Suprapubic skin (tissue), 4 donors: ENCODE results near the gene PLAAT2.

Experiments used
- POLR2A ChIP-seq, 2 donors: fragments of 450-650 bp; IDR thresholded peaks; one replicate each; pipeline ENCODE4 v1.6.1; 2017; ENCODE audit warnings: antibody characterized with exemption in 2 of 2, mild to moderate bottlenecking in 2 of 2, moderate library complexity in 2 of 2
- POLR2AphosphoS5 ChIP-seq, 3 donors: sonication (generic); formaldehyde crosslinking; IDR thresholded peaks; one replicate each; pipeline ENCODE4 v1.6.1; 2017; ENCODE audit warnings: antibody characterized with exemption in 3 of 3
- TF ChIP-seq, protein P1 (sequence below), 2 donors: fragments of 200-600 bp in 1 of 2; fragments of 450-650 bp in 1 of 2; sonication (generic) in 1 of 2; IDR thresholded peaks; one replicate each; pipeline ENCODE4 v1.5.1; 2016 to 2019; ENCODE audit warnings: antibody characterized with exemption in 2 of 2, mild to moderate bottlenecking in 1 of 2, moderate library complexity in 1 of 2

DNA sequence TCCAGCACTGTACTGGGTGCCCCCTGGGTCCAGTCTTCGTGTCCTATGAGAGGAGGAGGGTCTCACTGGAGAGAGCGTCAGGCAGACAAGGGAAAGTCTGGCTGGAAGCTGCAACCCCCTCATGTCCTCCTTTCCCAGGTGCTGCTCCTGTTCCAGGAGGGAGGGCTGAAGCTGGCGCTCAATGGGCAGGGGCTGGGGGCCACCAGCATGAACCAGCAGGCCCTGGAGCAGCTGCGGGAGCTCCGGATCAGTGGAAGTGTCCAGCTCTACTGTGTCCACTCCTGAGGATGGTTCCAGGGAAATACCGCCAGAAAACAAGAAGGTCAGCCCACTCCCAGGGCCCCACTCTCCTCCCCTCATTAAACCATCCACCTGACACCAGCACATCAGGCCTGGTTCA, 47.1 kb downstream of the PLAAT2 start:
- TF ChIP-seq, protein P1, sequence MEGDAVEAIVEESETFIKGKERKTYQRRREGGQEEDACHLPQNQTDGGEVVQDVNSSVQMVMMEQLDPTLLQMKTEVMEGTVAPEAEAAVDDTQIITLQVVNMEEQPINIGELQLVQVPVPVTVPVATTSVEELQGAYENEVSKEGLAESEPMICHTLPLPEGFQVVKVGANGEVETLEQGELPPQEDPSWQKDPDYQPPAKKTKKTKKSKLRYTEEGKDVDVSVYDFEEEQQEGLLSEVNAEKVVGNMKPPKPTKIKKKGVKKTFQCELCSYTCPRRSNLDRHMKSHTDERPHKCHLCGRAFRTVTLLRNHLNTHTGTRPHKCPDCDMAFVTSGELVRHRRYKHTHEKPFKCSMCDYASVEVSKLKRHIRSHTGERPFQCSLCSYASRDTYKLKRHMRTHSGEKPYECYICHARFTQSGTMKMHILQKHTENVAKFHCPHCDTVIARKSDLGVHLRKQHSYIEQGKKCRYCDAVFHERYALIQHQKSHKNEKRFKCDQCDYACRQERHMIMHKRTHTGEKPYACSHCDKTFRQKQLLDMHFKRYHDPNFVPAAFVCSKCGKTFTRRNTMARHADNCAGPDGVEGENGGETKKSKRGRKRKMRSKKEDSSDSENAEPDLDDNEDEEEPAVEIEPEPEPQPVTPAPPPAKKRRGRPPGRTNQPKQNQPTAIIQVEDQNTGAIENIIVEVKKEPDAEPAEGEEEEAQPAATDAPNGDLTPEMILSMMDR (IDR thresholded peaks at IDR 0.05): no peak
- TF ChIP-seq POLR2AphosphoS5 (IDR thresholded peaks at IDR 0.05) (no peak), POLR2A (IDR thresholded peaks at IDR 0.05) (no peak)
